22Rv1 (cell line): Measurements from ENCODE around the gene VARS1.

Experiments
- ZFX ChIP-seq: fragments of 450-650 bp; IDR thresholded peaks from 2 replicates; pipeline ENCODE4 v1.6.1; 2017; ENCODE audit warnings: antibody characterized with exemption, borderline replicate concordance
- TF ChIP-seq, protein P1 (sequence below): fragments of 450-650 bp; IDR thresholded peaks from 2 replicates; pipeline ENCODE4 v1.5.1; 2017; ENCODE audit warnings: mild to moderate bottlenecking

DNA sequence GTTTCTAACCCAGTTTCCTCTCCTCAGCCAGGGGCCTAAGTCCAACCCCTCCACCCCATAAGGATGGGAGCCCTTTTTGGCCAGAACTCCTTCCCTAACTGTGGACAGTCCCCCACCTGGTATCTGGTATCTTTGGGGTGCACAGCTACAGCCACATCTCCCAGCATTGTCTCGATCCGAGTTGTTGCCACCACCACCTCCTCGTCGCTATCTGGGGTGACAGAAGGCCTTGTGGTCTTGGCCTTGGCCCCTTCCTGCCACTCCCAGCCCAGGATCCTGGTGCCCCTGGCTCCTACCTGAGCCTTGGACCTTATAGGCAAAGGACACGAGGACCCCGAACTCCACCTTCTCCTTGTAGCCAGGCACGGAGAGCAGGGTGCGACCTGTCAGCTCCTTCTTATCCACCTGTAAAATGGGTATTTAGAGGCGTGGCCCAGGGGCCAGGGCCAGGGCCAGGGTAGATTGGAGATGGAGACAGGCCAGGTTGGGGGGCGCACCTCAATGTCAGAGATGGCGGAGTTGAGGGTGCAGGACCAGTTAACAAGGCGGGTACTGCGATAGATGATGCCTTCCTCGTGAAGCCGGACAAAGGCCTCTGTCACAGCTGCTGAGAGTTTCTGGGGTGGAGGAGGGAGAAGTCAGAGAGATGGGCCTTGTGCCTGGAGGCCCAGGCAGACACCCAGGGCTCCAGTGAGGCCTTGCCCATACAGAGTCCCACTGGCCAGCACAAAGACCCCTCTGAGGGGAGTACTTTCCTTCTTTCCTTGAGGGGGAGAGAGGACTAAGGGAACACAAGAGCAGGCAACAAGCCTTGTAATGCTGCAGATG, 11.2 kb downstream of the VARS1 start:
- TF ChIP-seq, protein P1, sequence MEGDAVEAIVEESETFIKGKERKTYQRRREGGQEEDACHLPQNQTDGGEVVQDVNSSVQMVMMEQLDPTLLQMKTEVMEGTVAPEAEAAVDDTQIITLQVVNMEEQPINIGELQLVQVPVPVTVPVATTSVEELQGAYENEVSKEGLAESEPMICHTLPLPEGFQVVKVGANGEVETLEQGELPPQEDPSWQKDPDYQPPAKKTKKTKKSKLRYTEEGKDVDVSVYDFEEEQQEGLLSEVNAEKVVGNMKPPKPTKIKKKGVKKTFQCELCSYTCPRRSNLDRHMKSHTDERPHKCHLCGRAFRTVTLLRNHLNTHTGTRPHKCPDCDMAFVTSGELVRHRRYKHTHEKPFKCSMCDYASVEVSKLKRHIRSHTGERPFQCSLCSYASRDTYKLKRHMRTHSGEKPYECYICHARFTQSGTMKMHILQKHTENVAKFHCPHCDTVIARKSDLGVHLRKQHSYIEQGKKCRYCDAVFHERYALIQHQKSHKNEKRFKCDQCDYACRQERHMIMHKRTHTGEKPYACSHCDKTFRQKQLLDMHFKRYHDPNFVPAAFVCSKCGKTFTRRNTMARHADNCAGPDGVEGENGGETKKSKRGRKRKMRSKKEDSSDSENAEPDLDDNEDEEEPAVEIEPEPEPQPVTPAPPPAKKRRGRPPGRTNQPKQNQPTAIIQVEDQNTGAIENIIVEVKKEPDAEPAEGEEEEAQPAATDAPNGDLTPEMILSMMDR: no peak
- no peak for TF ChIP-seq ZFX
